OCI-LY7 (cell line): ENCODE results near the gene SCN1B. TPM values are rescaled to one million over a fixed set of nuclear protein-coding genes. Genes with fewer than 3 reads are reported as not detected.
A peak's percentile ranks its signal among the peaks of the same experiment; 100 is the strongest.

ENCODE experiments used
- Bru-seq: library from RNA; stranded (reverse); fragments of 400-500 nt; gene quantifications from one replicate; lab custom pipeline; 2021; lab: Mats Ljungman, UMichigan
- BruChase-seq, 2 experiments: library from RNA; stranded (reverse); fragments of 400-500 nt; gene quantifications; one replicate each; lab custom pipeline; 2021; lab: Mats Ljungman, UMichigan
- BruUV-seq: library from RNA; stranded (reverse); fragments of 400-500 nt; replicated peaks from 2 replicates; lab custom pipeline; 2021; lab: Mats Ljungman, UMichigan
- CTCF ChIA-PET: fragments of 300-600 bp; sonication (Branson Sonifier 250); formaldehyde crosslinking; loops from one replicate; lab custom pipeline; 2022; ENCODE audit warnings: antibody characterized with exemption; ENCODE audit not compliant: unreplicated experiment; lab: Charles Lee
- POLR2A ChIA-PET: fragments of 300-600 bp; sonication (Branson Sonifier 250); formaldehyde crosslinking; loops from one replicate; lab custom pipeline; 2022; ENCODE audit warnings: antibody characterized with exemption; lab: Charles Lee
- DNase-seq: peaks from one replicate; pipeline ENCODE4 v3.0.0-alpha.2; 2015; ENCODE audit warnings: low spot score
- H2AFZ ChIP-seq: fragments of 200-600 bp; sonication (generic), shearing (Covaris generic); 2 replicates; pipeline ENCODE4 v1.6.1; 2014; ENCODE audit warnings: mild to moderate bottlenecking, antibody characterized with exemption, low read length, moderate library complexity
- H3K27ac ChIP-seq: fragments of 200-600 bp; sonication (generic); 2 replicates; pipeline ENCODE4 v1.5.1; 2014; ENCODE audit warnings: mixed run types, low read depth, mild to moderate bottlenecking, moderate library complexity, low read length, inconsistent platforms; ENCODE audit not compliant: poor library complexity, severe bottlenecking
- H3K36me3 ChIP-seq: fragments of 200-600 bp; sonication (generic); 2 replicates; pipeline ENCODE4 v1.6.1; 2014; ENCODE audit warnings: mild to moderate bottlenecking, antibody characterized with exemption, low read length, moderate library complexity, mixed read lengths; ENCODE audit not compliant: insufficient read depth
- H3K4me1 ChIP-seq: fragments of 200-600 bp; sonication (generic); 2 replicates; pipeline ENCODE4 v1.5.1; 2014; ENCODE audit warnings: mild to moderate bottlenecking, low read length; ENCODE audit not compliant: insufficient read depth, poor library complexity, severe bottlenecking
- H3K4me2 ChIP-seq: fragments of 200-600 bp; sonication (generic); 2 replicates; pipeline ENCODE4 v1.6.1; 2014; ENCODE audit warnings: mild to moderate bottlenecking, low read length
- H3K4me3 ChIP-seq: fragments of 200-600 bp; sonication (generic); 2 replicates; pipeline ENCODE4 v1.5.1; 2014; ENCODE audit warnings: mild to moderate bottlenecking, low read depth, low read length; ENCODE audit not compliant: poor library complexity, severe bottlenecking
- H3K79me2 ChIP-seq: fragments of 200-600 bp; sonication (generic); 2 replicates; pipeline ENCODE4 v1.6.1; 2016; ENCODE audit warnings: low read depth, mild to moderate bottlenecking, low read length, moderate library complexity, mixed read lengths; ENCODE audit not compliant: insufficient read depth
- H3K9me2 ChIP-seq: fragments of 200-600 bp; sonication (generic); 2 replicates; pipeline ENCODE4 v1.6.1; 2016; ENCODE audit warnings: mild to moderate bottlenecking, low read length, mixed read lengths; ENCODE audit not compliant: insufficient read depth
- H3K9me3 ChIP-seq: fragments of 200-600 bp; sonication (generic); 2 replicates; pipeline ENCODE4 v1.6.1; 2014; ENCODE audit warnings: mild to moderate bottlenecking, mixed run types, low read length, mixed read lengths
- H4K20me1 ChIP-seq: fragments of 200-600 bp; sonication (generic); 2 replicates; pipeline ENCODE4 v1.6.1; 2014; ENCODE audit warnings: mild to moderate bottlenecking, antibody characterized with exemption, low read length, moderate library complexity, mixed read lengths; ENCODE audit not compliant: insufficient read depth
- EZH2phosphoT487 ChIP-seq: fragments of 200-600 bp; sonication (generic); IDR thresholded peaks from 2 replicates; pipeline ENCODE4 v1.6.1; 2018; ENCODE audit warnings: low read depth, borderline replicate concordance, mild to moderate bottlenecking, mixed run types, antibody characterized with exemption, low read length, moderate library complexity, mixed read lengths
- intact Hi-C: fragments of 100-400 bp; cut with micrococcal nuclease; formaldehyde crosslinking; loops from one replicate; pipeline ENCODE4 v1.10.0; 2022; ENCODE audit not compliant: unreplicated experiment
- long read RNA-seq: library from polyadenylated mRNA; stranded (forward); transcript quantifications from one replicate; pipeline ENCODE4 v2.0.0, GENCODE V29; 2022
- total RNA-seq, 2 experiments: library from RNA; depleted of rRNA in 1 of 2; stranded (reverse); fragments of >200 nt in 1 of 2; shearing (Covaris generic) in 1 of 2; gene quantifications; 2 replicates each; pipeline ENCODE4 v1.2.3, GENCODE V29; 2014 to 2022
- TF ChIP-seq, protein P1 (sequence below): fragments of 200-600 bp; sonication (generic); conservative IDR thresholded peaks from 2 replicates; pipeline ENCODE4 v1.5.1; 2014; ENCODE audit warnings: mild to moderate bottlenecking, antibody characterized with exemption, low read length, moderate library complexity, mixed read lengths

SCN1B gene
- 0.41 and 0.59 TPM in 2 replicates for total RNA-seq (2014; rRNA removed; shearing (Covaris generic))
- total RNA-seq (2022): 3.1 and 3.6 TPM in 2 replicates
- Bru-seq, nascent RNA: percentile 28 among the genes with signal in this experiment
- percentile 35 among the genes with signal in this experiment for BruChase-seq, experiment 1, labeled RNA remaining after a 6-hour chase
- percentile 31 among the genes with signal in this experiment for BruChase-seq, experiment 2, labeled RNA remaining after a 2-hour chase
- long read RNA-seq: 0 reads

DNA sequence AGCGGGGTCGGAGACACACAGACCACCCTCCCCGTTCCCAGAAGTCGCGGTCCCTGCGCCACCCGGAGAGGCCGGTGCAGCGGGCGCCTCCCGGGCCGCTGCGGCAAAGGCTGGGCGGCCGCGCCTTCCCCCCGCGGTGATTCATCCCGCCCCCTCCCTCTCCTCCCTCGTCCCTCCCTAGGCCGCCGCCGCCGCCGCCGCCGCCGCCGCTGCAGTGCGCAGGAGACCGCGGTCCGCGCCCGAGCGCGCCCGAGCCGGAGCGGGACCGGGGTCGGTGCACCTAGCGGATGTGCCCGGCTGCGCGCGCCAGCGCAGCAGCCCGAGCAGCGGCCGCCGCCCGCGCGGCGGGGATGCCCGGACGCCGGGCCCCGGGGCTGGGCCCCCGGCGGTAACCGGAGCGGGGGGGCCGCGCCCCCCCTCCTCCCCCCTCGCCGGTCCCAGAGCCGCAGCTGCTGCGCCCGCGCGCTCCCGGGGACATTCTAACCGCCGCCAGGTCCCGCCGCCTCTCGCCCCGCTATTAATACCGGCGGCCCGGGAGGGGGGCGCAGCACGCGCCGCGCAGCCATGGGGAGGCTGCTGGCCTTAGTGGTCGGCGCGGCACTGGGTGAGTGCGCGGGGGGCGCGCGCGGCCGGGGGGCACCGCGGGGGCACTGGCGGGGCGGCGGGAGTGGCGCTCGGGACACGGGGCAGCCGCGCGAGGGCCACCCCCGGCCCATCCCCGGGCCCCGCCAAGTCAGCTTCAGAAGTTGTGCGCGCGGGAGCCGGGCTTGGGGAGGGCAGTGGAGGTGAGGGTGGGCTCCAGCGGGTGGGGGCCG is at the start of gene SCN1B:
TSS of gene SCN1B (plus strand) at position 214 of the 815 bp plus-strand sequence. CDS start at position 565, 351 bp downstream.
- H3K9me3 ChIP-seq: no peaks in the 10 kb centered on the region
- H3K79me2 ChIP-seq: no peaks in the 10 kb centered on the region
- POLR2A ChIA-PET: no interaction called here
- no peak within 1 kb of the TSS for H2AFZ ChIP-seq
- H3K4me2 ChIP-seq: no peak within 1 kb of the TSS
- CTCF ChIA-PET: no interaction called here
- H3K4me1 ChIP-seq: no peaks in the 10 kb centered on the region
- TF ChIP-seq EZH2phosphoT487: no peak
- TF ChIP-seq, protein P1, sequence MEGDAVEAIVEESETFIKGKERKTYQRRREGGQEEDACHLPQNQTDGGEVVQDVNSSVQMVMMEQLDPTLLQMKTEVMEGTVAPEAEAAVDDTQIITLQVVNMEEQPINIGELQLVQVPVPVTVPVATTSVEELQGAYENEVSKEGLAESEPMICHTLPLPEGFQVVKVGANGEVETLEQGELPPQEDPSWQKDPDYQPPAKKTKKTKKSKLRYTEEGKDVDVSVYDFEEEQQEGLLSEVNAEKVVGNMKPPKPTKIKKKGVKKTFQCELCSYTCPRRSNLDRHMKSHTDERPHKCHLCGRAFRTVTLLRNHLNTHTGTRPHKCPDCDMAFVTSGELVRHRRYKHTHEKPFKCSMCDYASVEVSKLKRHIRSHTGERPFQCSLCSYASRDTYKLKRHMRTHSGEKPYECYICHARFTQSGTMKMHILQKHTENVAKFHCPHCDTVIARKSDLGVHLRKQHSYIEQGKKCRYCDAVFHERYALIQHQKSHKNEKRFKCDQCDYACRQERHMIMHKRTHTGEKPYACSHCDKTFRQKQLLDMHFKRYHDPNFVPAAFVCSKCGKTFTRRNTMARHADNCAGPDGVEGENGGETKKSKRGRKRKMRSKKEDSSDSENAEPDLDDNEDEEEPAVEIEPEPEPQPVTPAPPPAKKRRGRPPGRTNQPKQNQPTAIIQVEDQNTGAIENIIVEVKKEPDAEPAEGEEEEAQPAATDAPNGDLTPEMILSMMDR: no peak
- no peak within 1 kb of the TSS for H3K4me3 ChIP-seq
- no peaks in the 10 kb centered on the region for H4K20me1 ChIP-seq
- no TSS peak for BruUV-seq
- DNase-seq: no peak
- no peaks in the 10 kb centered on the region for H3K9me2 ChIP-seq
- peaks cover 31% of the 10 kb centered on the region for H3K36me3 ChIP-seq
- intact Hi-C loops: no loop called here
- no peak within 1 kb of the TSS for H3K27ac ChIP-seq

DNA sequence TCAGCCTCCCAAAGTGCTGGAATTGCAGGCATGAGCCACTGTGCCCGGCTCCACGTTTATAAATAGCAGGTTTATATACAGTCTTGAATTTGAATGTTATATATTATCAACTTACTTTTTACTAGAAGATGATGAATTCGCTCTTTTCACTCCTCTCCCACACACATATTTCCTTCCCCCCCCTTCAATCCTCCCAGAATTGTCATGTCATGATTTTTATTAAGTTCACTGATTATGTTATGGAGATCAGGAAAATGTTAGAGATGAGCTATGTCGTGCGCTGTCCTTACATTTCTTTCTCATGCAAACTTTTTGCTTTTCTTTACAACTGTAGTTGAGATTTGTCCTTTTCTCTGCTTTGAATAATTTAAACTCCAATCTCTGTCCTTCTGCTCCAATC is 48.0 kb upstream of the SCN1B start:
- no peak for DNase-seq
- Histone ChIP-seq H3K36me3 (no peaks in the 10 kb centered on the region), H3K4me3 (no peak overlapping the region), H3K79me2 (no peaks in the 10 kb centered on the region), H2AFZ (no peak overlapping the region), H3K4me1 (peaks cover 13% of the 10 kb centered on the region), H3K27ac (no peak overlapping the region), H3K4me2 (no peak overlapping the region), H3K9me3 (peaks cover 8% of the 10 kb centered on the region; the same call in 1 of the 2 replicates), H4K20me1 (no peaks in the 10 kb centered on the region), H3K9me2 (no peaks in the 10 kb centered on the region)
- no peak for TF ChIP-seq EZH2phosphoT487
- TF ChIP-seq, protein P1: no peak
- CTCF ChIA-PET: no interaction called here
- intact Hi-C loops: no loop called here
- BruUV-seq: no TSS peak
- POLR2A ChIA-PET: interaction anchor here (0.7 kb wide), 1 partner anchor 86 kb away, joined by 3 read pairs; no protein-coding TSS in a partner anchor
